Right lobe of liver (tissue), 4 donors: ENCODE measurements around the gene BCAN.

Experiments used
- POLR2A ChIP-seq: fragments of 450-650 bp; IDR thresholded peaks from one replicate; pipeline ENCODE4 v1.6.1; 2017; ENCODE audit warnings: antibody characterized with exemption, mild to moderate bottlenecking
- TF ChIP-seq, protein P1 (sequence below), 4 donors: fragments of 200-600 bp in 3 of 4; fragments of 450-650 bp in 1 of 4; IDR thresholded peaks; one replicate each; pipeline versions ENCODE4 v1.5.1 to v1.8.0; 2016 to 2022; ENCODE audit warnings: antibody characterized with exemption in 4 of 4, mild to moderate bottlenecking in 2 of 4
- donor health status: DM: no; HTN: no; CAD: no.
- donor health status: DM: no; HTN: no; CAD: no.
- donor health status: DM: no; HTN: yes; CAD: no.

DNA sequence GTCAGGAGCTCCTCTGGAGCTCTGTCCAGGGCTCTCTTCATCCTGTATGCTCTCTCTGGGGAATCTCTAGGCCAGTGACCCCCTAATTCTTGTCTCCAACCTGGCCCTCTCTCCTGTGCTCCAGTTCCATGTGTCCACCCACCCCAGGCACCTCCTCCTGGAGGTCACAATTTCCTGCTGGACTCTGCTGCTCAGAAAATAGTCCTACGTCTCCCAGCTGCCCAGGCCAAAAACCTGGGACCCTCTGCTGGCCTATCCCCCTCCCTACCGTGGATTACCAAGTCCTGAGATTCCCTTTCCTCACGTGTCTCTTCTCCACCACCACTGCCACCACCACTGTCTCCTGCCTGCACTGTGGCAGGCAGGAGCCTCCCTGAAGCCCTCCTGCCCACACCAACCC is 23.6 kb downstream of the BCAN start:
- TF ChIP-seq, protein P1, sequence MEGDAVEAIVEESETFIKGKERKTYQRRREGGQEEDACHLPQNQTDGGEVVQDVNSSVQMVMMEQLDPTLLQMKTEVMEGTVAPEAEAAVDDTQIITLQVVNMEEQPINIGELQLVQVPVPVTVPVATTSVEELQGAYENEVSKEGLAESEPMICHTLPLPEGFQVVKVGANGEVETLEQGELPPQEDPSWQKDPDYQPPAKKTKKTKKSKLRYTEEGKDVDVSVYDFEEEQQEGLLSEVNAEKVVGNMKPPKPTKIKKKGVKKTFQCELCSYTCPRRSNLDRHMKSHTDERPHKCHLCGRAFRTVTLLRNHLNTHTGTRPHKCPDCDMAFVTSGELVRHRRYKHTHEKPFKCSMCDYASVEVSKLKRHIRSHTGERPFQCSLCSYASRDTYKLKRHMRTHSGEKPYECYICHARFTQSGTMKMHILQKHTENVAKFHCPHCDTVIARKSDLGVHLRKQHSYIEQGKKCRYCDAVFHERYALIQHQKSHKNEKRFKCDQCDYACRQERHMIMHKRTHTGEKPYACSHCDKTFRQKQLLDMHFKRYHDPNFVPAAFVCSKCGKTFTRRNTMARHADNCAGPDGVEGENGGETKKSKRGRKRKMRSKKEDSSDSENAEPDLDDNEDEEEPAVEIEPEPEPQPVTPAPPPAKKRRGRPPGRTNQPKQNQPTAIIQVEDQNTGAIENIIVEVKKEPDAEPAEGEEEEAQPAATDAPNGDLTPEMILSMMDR (IDR thresholded peaks at IDR 0.05), result no peak
- TF ChIP-seq POLR2A, result no peak
